HepG2 (cell line): ENCODE data around the gene URM1. TPM values are rescaled to one million over a fixed set of nuclear protein-coding genes. Genes with fewer than 3 reads are reported as not detected.
A peak's percentile ranks its signal among the peaks of the same experiment; 100 is the strongest.

Experiments used
- ATAC-seq: fragments of 200-7000 bp; cut with Tn5 transposase; 3 replicates; pipeline ENCODE4 v1.9.1; 2020; ENCODE audit warnings: mild to moderate bottlenecking, moderate library complexity
- BruUV-seq: library from RNA; stranded (reverse); fragments of 400-500 nt; replicated peaks from 2 replicates; lab custom pipeline; 2021; lab: Mats Ljungman, UMichigan
- CTCF ChIA-PET: fragments of 300-600 bp; formaldehyde crosslinking; extraction: SDS; loops from one replicate; lab custom pipeline; 2021; ENCODE audit warnings: low total read pairs, inconsistent platforms, low intra/inter-chr PET ratio; lab: Yijun Ruan, JAX
- POLR2A ChIA-PET: fragments of 350-600 bp; sonication (Branson Sonifier 250); formaldehyde crosslinking; loops from one replicate; lab custom pipeline; 2020; ENCODE audit warnings: antibody characterized with exemption, inconsistent platforms; lab: Yijun Ruan, JAX
- DNase-seq: peaks from one replicate; pipeline ENCODE4 v3.0.0-alpha.2; 2015; ENCODE audit warnings: low spot score
- FAIRE-seq: peaks from 3 replicates; lab custom pipeline; 2011; peaks lifted over from hg19 to GRCh38; lab: Jason Lieb, UNC
- H2AFZ ChIP-seq: one replicate; pipeline ENCODE4 v1.6.1; 2011; ENCODE audit warnings: low read length, inconsistent platforms
- H3K27ac ChIP-seq: fragments of 300-600 bp; 3 replicates; pipeline ENCODE4 v1.8.0; 2011; ENCODE audit warnings: mixed run types, mild to moderate bottlenecking, mixed read lengths, low read length, inconsistent platforms; ENCODE audit not compliant: insufficient read depth; ENCODE audit errors: extremely low read length
- H3K27me3 ChIP-seq, 2 experiments: fragments of 200-600 bp in 1 of 2; 2 replicates in 1 of 2; 3 replicates in 1 of 2; pipeline versions ENCODE4 v1.6.0 to v1.8.0; 2011; ENCODE audit warnings: low read length in 2 of 2, mild to moderate bottlenecking in 2 of 2, moderate library complexity in 2 of 2, inconsistent platforms in 1 of 2; ENCODE audit not compliant: insufficient read depth in 2 of 2, control insufficient read depth in 1 of 2
- H3K36me3 ChIP-seq, 2 experiments: fragments of 200-600 bp in 1 of 2; replicated peaks in 1 of 2; 2 replicates in 1 of 2; 3 replicates in 1 of 2; pipeline versions ENCODE4 v1.5.1 to v1.8.0; 2011; ENCODE audit warnings: low read length in 2 of 2, inconsistent platforms in 1 of 2; ENCODE audit not compliant: insufficient read depth in 2 of 2, control insufficient read depth in 1 of 2
- H3K4me1 ChIP-seq: 2 replicates; pipeline ENCODE4 v1.5.1; 2012; ENCODE audit warnings: low read length, inconsistent platforms; ENCODE audit not compliant: insufficient read depth
- H3K4me2 ChIP-seq: 2 replicates; pipeline ENCODE4 v1.6.0; 2011; ENCODE audit warnings: low read depth, low read length, inconsistent platforms
- H3K4me3 ChIP-seq, 3 experiments: fragments of 200-600 bp in 1 of 3; sonication (generic), shearing (Covaris generic) in 1 of 3; replicated peaks in 1 of 3; 2 replicates each; pipeline ENCODE4 v1.5.1; 2011 to 2016; ENCODE audit warnings: low read length in 3 of 3, inconsistent platforms in 2 of 3, low read depth in 2 of 3, mild to moderate bottlenecking in 2 of 3, control low read depth in 1 of 3, mixed read lengths in 1 of 3; ENCODE audit not compliant: insufficient read depth in 1 of 3
- H3K79me2 ChIP-seq: one replicate; pipeline ENCODE4 v1.6.1; 2011; ENCODE audit warnings: low read length, inconsistent platforms; ENCODE audit not compliant: insufficient read depth
- H3K9ac ChIP-seq: 2 replicates; pipeline ENCODE4 v1.6.0; 2011; ENCODE audit warnings: mild to moderate bottlenecking, low read depth, low read length, inconsistent platforms; ENCODE audit not compliant: insufficient read depth
- H3K9me3 ChIP-seq: 2 replicates; pipeline ENCODE4 v1.5.1; 2012; ENCODE audit warnings: mild to moderate bottlenecking, low read length
- H4K20me1 ChIP-seq: 2 replicates; pipeline ENCODE4 v1.6.0; 2011; ENCODE audit warnings: inconsistent platforms, mild to moderate bottlenecking, low read length, moderate library complexity; ENCODE audit not compliant: insufficient read depth
- AGO1 ChIP-seq: fragments of 200-400 bp; formaldehyde crosslinking; IDR thresholded peaks from 2 replicates; pipeline ENCODE4 v1.6.1; 2017; ENCODE audit warnings: mild to moderate bottlenecking, low read depth, low read length, moderate library complexity; ENCODE audit not compliant: poor library complexity, severe bottlenecking
- AGO2 ChIP-seq: fragments of 200-400 bp; formaldehyde crosslinking; optimal IDR thresholded peaks from 2 replicates; pipeline ENCODE3; 2017; ENCODE audit warnings: mild to moderate bottlenecking, low read depth, low read length, moderate library complexity
- GFI1 ChIP-seq: sonication (generic); formaldehyde crosslinking; IDR thresholded peaks from 2 replicates; pipeline ENCODE4 v1.5.0; 2020; ENCODE audit warnings: missing genetic modification reagents, mild to moderate bottlenecking, borderline replicate concordance
- IKZF4 ChIP-seq: sonication (generic); formaldehyde crosslinking; IDR thresholded peaks from 2 replicates; pipeline ENCODE4 v1.5.1; 2020; ENCODE audit warnings: borderline replicate concordance, mild to moderate bottlenecking, low read depth, missing genetic modification reagents; ENCODE audit errors: not compliant biosample characterization
- MED13 ChIP-seq: sonication (generic); formaldehyde crosslinking; IDR thresholded peaks from 2 replicates; pipeline ENCODE4 v1.5.0; 2020; ENCODE audit warnings: missing genetic modification reagents
- ZNF547 ChIP-seq: sonication (generic); formaldehyde crosslinking; IDR thresholded peaks from 2 replicates; pipeline ENCODE4 v1.5.1; 2020; ENCODE audit warnings: mild to moderate bottlenecking, missing genetic modification reagents
- WGBS: methylation state at CpG from one replicate; pipeline ENCODE4 v1.1.6; 2017; ENCODE audit warnings: low lambda C conversion rate; 5-methylcytosine and 5-hydroxymethylcytosine counted together
- in situ Hi-C: cut with HindIII; loops from 2 replicates; pipeline ENCODE4 v1.10.0; 2017; ENCODE audit warnings: low pct_unique_long_range_greater_than_20kb; ENCODE audit not compliant: extremely low pct_ligation_motif_present
- intact Hi-C: fragments of 100-400 bp; cut with micrococcal nuclease; formaldehyde crosslinking; loops from one replicate; pipeline ENCODE4 v1.10.0; 2022; ENCODE audit not compliant: unreplicated experiment
- polyA plus RNA-seq, 8 experiments: library from polyadenylated mRNA; depleted of rRNA in 3 of 8; stranded (reverse) in 7 of 8; unstranded in 1 of 8; fragments of >200 nt; fragmentation: Illumina TruSeq in 4 of 8; extraction: Trizol in 4 of 8; gene quantifications; 2 replicates each; pipeline versions ENCODE4 v1.2.1 to v1.2.3, GENCODE V29; 2011 to 2016; ENCODE audit warnings: low read depth in 4 of 8, missing spikeins in 1 of 8, mixed read lengths in 1 of 8; ENCODE audit not compliant: insufficient read depth in 1 of 8
- total RNA-seq, 5 experiments: library from RNA; depleted of rRNA; stranded (reverse); fragments of >200 nt; fragmentation: Illumina TruSeq; extraction: Trizol; gene quantifications; 2 replicates each; pipeline ENCODE4 v1.2.3, GENCODE V29; 2016; ENCODE audit warnings: low read depth in 1 of 5
- TF ChIP-seq, protein P1 (sequence below): sonication (generic); formaldehyde crosslinking; IDR thresholded peaks from 2 replicates; pipeline ENCODE4 v1.5.1; 2020; ENCODE audit warnings: missing genetic modification reagents, mild to moderate bottlenecking, borderline replicate concordance

URM1 gene
- total and polyA plus RNA-seq, 2 of the 13 experiments (the other 11 are each of a cell fraction or from before 2014, with no cell fraction given): 37.1 to 41.3 TPM

GRCh38 chr9:128392302-128393144, 21.3 kb downstream of the URM1 start:
- ChIA-PET POLR2A (no interaction called here), CTCF (no interaction called here)
- no peak overlapping the region for H3K4me2 ChIP-seq

DNA sequence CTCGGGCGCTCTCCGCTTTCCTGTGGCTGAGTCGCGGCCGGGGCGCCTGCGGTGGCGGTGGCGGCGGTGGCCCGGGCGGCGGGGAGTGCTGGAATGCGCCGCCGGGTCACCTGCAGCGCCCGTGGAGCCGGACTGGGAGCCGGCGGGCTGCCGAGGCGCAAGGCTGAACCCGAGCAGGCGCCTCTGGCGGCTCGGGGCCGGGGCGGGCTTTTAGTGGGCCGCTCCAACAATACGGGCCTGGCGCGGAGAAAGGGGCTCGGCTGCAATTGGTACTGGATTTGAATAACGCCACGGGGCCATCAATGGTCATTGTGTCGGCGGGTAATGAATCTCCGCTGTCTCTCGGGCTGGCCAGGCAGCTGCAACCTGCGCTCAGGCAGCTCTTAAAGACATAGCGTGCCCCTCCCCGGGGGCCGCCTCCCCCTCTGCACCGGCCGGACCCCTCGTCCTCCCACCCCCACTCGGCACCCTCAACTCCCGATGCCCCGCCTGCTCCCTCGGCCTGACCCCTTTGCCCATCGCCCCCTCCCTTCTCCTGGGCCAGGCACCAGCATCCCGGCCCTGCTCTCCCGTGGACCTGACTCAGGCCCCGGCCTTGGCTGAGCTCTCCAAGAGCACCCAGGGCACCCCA, 22.1 kb downstream of the URM1 start:
- Histone ChIP-seq H3K27ac (no peak overlapping the region), H3K4me3 (no peak overlapping the region), H2AFZ (no peak overlapping the region), H3K4me2 (no peak overlapping the region), H3K4me1 (peaks cover 28% of the 10 kb centered on the region), H3K36me3 (peaks cover 14 to 21% of the 10 kb centered on the region in 2 experiments), H3K9me3 (no peaks in the 10 kb centered on the region), H3K79me2 (no peaks in the 10 kb centered on the region), H4K20me1 (no peaks in the 10 kb centered on the region), H3K9ac (no peak overlapping the region), H3K27me3 (peaks cover 2 to 13% of the 10 kb centered on the region in 2 experiments; a peak in 2 of 5 replicates)
- TF ChIP-seq ZNF547 (CRISPR knock-in tag): no peak
- no peak for TF ChIP-seq IKZF4 (CRISPR knock-in tag)
- no peak for TF ChIP-seq MED13 (CRISPR knock-in tag)
- no peak for TF ChIP-seq GFI1 (CRISPR knock-in tag)
- TF ChIP-seq, protein P1, sequence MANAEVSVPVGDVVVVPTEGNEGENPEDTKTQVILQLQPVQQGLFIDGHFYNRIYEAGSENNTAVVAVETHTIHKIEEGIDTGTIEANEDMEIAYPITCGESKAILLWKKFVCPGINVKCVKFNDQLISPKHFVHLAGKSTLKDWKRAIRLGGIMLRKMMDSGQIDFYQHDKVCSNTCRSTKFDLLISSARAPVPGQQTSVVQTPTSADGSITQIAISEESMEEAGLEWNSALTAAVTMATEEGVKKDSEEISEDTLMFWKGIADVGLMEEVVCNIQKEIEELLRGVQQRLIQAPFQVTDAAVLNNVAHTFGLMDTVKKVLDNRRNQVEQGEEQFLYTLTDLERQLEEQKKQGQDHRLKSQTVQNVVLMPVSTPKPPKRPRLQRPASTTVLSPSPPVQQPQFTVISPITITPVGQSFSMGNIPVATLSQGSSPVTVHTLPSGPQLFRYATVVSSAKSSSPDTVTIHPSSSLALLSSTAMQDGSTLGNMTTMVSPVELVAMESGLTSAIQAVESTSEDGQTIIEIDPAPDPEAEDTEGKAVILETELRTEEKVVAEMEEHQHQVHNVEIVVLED (CRISPR knock-in tag): no peak
- BruUV-seq: no TSS peak
- in situ Hi-C loops: no loop called here
- ChIA-PET CTCF (no interaction called here), POLR2A (interaction anchor here (1.0 kb wide), 1 partner anchor 22 kb away, joined by 3 read pairs; the partner anchor contains the start of gene URM1)
- ATAC-seq (no peak), DNase-seq (no peak), FAIRE-seq (no peak)
- intact Hi-C loops: no loop called here
- WGBS: 97% methylated on average over 47 of the region's 56 CpGs

More at GRCh38 chr9:128392302-128393144, 21.3 kb downstream of the URM1 start:
- intact Hi-C loops (no loop called here), in situ Hi-C loops (no loop called here)
- Histone ChIP-seq H2AFZ (no peak overlapping the region), H3K79me2 (no peaks in the 10 kb centered on the region), H3K27me3 (peaks cover 2 to 8% of the 10 kb centered on the region in 2 experiments; a peak in 1 of 5 replicates), H3K9me3 (no peaks in the 10 kb centered on the region), H3K4me3 (no peak overlapping the region), H4K20me1 (no peaks in the 10 kb centered on the region), H3K27ac (no peak overlapping the region), H3K9ac (no peak overlapping the region), H3K36me3 (peaks cover 14 to 28% of the 10 kb centered on the region in 2 experiments), H3K4me1 (peaks cover 22% of the 10 kb centered on the region)
- 97% methylated on average over 47 of the region's 88 CpGs for WGBS
- FAIRE-seq (no peak), DNase-seq (no peak), ATAC-seq (no peak)
- BruUV-seq: no TSS peak
- TF ChIP-seq AGO2 (peak; percentile 63), AGO1 (no peak)
